ELR (cell line): ENCODE results near the gene LEO1.
"Not testable (repeated sequence)": the region's sequence is repeated elsewhere in the genome, so short reads cannot be mapped to it uniquely, and the experiment has no call there.

Experiments
- DNase-seq: peaks from one replicate; pipeline ENCODE4 v3.0.0-alpha.2; 2015; ENCODE audit warnings: low read depth

Gene LEO1

GRCh38 chr15:52003710-52004109, 32.1 kb upstream of the LEO1 start:
- DNase-seq: no peak

GRCh38 chr15:52003089-52003488, 31.5 kb upstream of the LEO1 start:
- DNase-seq: not testable (repeated sequence)

- no peak for DNase-seq
Measured at GRCh38 chr15:52002351-52002750, 30.8 kb upstream of the LEO1 start.

- peak; percentile 47 for DNase-seq
Measured at GRCh38 chr15:51992953-51993352, 21.4 kb upstream of the LEO1 start.

- no peak for DNase-seq
Measured at GRCh38 chr15:51991141-51991540, 19.6 kb upstream of the LEO1 start.

- DNase-seq: no peak
Measured at GRCh38 chr15:51982770-51983103, 11.2 kb upstream of the LEO1 start.

- DNase-seq: peak; percentile 90
Measured at GRCh38 chr15:51982013-51982769, 10.6 kb upstream of the LEO1 start.

GRCh38 chr15:51973775-51974174, 2.2 kb upstream of the LEO1 start:
- DNase-seq: no peak

GRCh38 chr15:51973220-51973619, 1.6 kb upstream of the LEO1 start:
- no peak for DNase-seq

- DNase-seq: no peak
Measured at GRCh38 chr15:51971032-51971374, 575 bp downstream of the LEO1 start.

- DNase-seq: no peak
Measured at GRCh38 chr15:51970132-51970817, 1.3 kb downstream of the LEO1 start.

- peak; percentile 37 for DNase-seq
Measured at GRCh38 chr15:51969728-51970127, 1.9 kb downstream of the LEO1 start.

GRCh38 chr15:51967583-51967982, 4.0 kb downstream of the LEO1 start:
- no peak for DNase-seq

- DNase-seq: peak; percentile 17
Measured at GRCh38 chr15:51966192-51966591, 5.4 kb downstream of the LEO1 start.

- DNase-seq: no peak
Measured at GRCh38 chr15:51965691-51966090, 5.9 kb downstream of the LEO1 start.

GRCh38 chr15:51955504-51955903, 16.1 kb downstream of the LEO1 start:
- DNase-seq: no peak

GRCh38 chr15:51952805-51953204, 18.8 kb downstream of the LEO1 start:
- no peak for DNase-seq

GRCh38 chr15:51947124-51947523, 24.5 kb downstream of the LEO1 start:
- DNase-seq: no peak

- DNase-seq: no peak
Measured at GRCh38 chr15:51939216-51939615, 32.4 kb downstream of the LEO1 start.

GRCh38 chr15:51938286-51938685, 33.3 kb downstream of the LEO1 start:
- DNase-seq: no peak

- DNase-seq: no peak
Measured at GRCh38 chr15:51936105-51936478, 35.5 kb downstream of the LEO1 start.

- no peak for DNase-seq
Measured at GRCh38 chr15:51935466-51936104, 36.0 kb downstream of the LEO1 start.

GRCh38 chr15:51932161-51932560, 39.4 kb downstream of the LEO1 start:
- no peak for DNase-seq

GRCh38 chr15:51931638-51932037, 39.9 kb downstream of the LEO1 start:
- peak; percentile 74 for DNase-seq
